ENCODE data around the gene FMN2.
"Not testable (repeated sequence)": the region's sequence is repeated elsewhere in the genome, so short reads cannot be mapped to it uniquely, and the experiment has no call there.

The FMN2 gene

GRCh38 chr1:240275219-240275618 lies 183.5 kb downstream of the FMN2 start:
- peak; percentile 99 for TF ChIP-seq ZNF146 (tag by site-specific recombination; IDR thresholded peaks at IDR 0.05)
- peak; percentile 89 for TF ChIP-seq ZNF580 (tag by site-specific recombination; IDR thresholded peaks at IDR 0.05)
- 0 out of 2 replicates have a peak, but pooled peaks have one; percentile 81 for TF ChIP-seq ZNF280D (tag by site-specific recombination; IDR thresholded peaks at IDR 0.05)
- TF ChIP-seq ZNF202 (tag by site-specific recombination; IDR thresholded peaks at IDR 0.05; ENCODE audit: borderline replicate concordance) = peak; percentile 20; the same call in 1 of the 2 replicates
- H3K4me3 ChIP-seq (ENCODE audit: low read depth, low read length); H3K36me3 ChIP-seq (ENCODE audit: control insufficient read depth in 2 of 2, insufficient read depth in 1 of 2, low read length in 2 of 2); H3K9me3 ChIP-seq (ENCODE audit: control insufficient read depth, insufficient read depth, low read depth, low read length); H3K27ac ChIP-seq (ENCODE audit: extremely low read depth, low read depth, low read length); CTCF ChIA-PET; H3K4me1 ChIP-seq (ENCODE audit: control insufficient read depth, insufficient read depth, low read length); POLR2A ChIA-PET: not testable (repeated sequence)

- peak; percentile 27; the same call in 1 of the 2 replicates for TF ChIP-seq ZNF10 (tag by site-specific recombination; IDR thresholded peaks at IDR 0.05)
- no peak for TF ChIP-seq ZFP37 (tag by site-specific recombination; IDR thresholded peaks at IDR 0.05)
- Histone ChIP-seq H3K4me1 (ENCODE audit: control insufficient read depth, insufficient read depth, low read length) (peaks cover 28% of the 10 kb centered on the region), H3K9me3 (ENCODE audit: control insufficient read depth, insufficient read depth, low read depth, low read length) (no peaks in the 10 kb centered on the region), H3K4me3 (ENCODE audit: low read depth, low read length) (no peak overlapping the region), H3K27ac (ENCODE audit: extremely low read depth, low read depth, low read length) (no peak overlapping the region), H3K36me3 (ENCODE audit: control insufficient read depth in 2 of 2, insufficient read depth in 1 of 2, low read length in 2 of 2) (no peaks in the 10 kb centered on the region)
- ChIA-PET POLR2A (no interaction called here), CTCF (no interaction called here)
Observed at GRCh38 chr1:240278082-240278481, 186.4 kb downstream of the FMN2 start.

GRCh38 chr1:240280560-240281322 lies 189.1 kb downstream of the FMN2 start:
- Histone ChIP-seq H3K4me3 (ENCODE audit: low read depth, low read length) (no peak overlapping the region), H3K4me1 (ENCODE audit: control insufficient read depth, insufficient read depth, low read length) (peaks cover 28% of the 10 kb centered on the region), H3K27ac (ENCODE audit: extremely low read depth, low read depth, low read length) (peak overlapping the region; percentile 68), H3K36me3 (ENCODE audit: control insufficient read depth in 2 of 2, insufficient read depth in 1 of 2, low read length in 2 of 2) (peaks cover 0 to 4% of the 10 kb centered on the region in 2 experiments; a peak in 1 of 3 replicates), H3K9me3 (ENCODE audit: control insufficient read depth, insufficient read depth, low read depth, low read length) (no peaks in the 10 kb centered on the region)
- POLR2A ChIA-PET = no interaction called here
- CTCF ChIA-PET = interaction anchor here (0.5 to 1.0 kb wide), 5 partner anchors 92 to 467 kb away, joined by 3 to 5 read pairs (median 4); no protein-coding TSS in a partner anchor
- TF ChIP-seq MYNN (tag by site-specific recombination; IDR thresholded peaks at IDR 0.05; ENCODE audit: borderline replicate concordance) = no peak
- peak; percentile 80 for TF ChIP-seq ZBTB48 (tag by site-specific recombination; IDR thresholded peaks at IDR 0.05)
- peak; percentile 92 for TF ChIP-seq ZXDB (tag by site-specific recombination; IDR thresholded peaks at IDR 0.05)
- no peak for TF ChIP-seq ZNF148 (tag by site-specific recombination; IDR thresholded peaks at IDR 0.05; ENCODE audit: borderline replicate concordance)
- TF ChIP-seq ZNF133 (tag by site-specific recombination; IDR thresholded peaks at IDR 0.05) = no peak
- TF ChIP-seq ZNF10 (tag by site-specific recombination; IDR thresholded peaks at IDR 0.05) = peak; percentile 35; the same call in 1 of the 2 replicates
- TF ChIP-seq ZNF580 (tag by site-specific recombination; IDR thresholded peaks at IDR 0.05) = peak; percentile 56; the same call in 1 of the 2 replicates
- TF ChIP-seq ZNF175 (tag by site-specific recombination; IDR thresholded peaks at IDR 0.05) = no peak
- TF ChIP-seq ZNF514 (tag by site-specific recombination; IDR thresholded peaks at IDR 0.05) = no peak
- no peak for TF ChIP-seq ZNF513 (tag by site-specific recombination; IDR thresholded peaks at IDR 0.05)
- 0 out of 2 replicates have a peak, but pooled peaks have one; percentile 23 for TF ChIP-seq ZNF549 (tag by site-specific recombination; IDR thresholded peaks at IDR 0.05)
- no peak for TF ChIP-seq ZNF174 (tag by site-specific recombination; IDR thresholded peaks at IDR 0.05)
- peak; percentile 69; the same call in 1 of the 2 replicates for TF ChIP-seq MZF1 (tag by site-specific recombination; IDR thresholded peaks at IDR 0.05; ENCODE audit: borderline replicate concordance)
- no peak for TF ChIP-seq ZBTB7A (tag by site-specific recombination; IDR thresholded peaks at IDR 0.05; ENCODE audit: low read depth)
- no peak for TF ChIP-seq SP2 (tag by site-specific recombination; IDR thresholded peaks at IDR 0.05)
- no peak for TF ChIP-seq YY1 (tag by site-specific recombination; IDR thresholded peaks at IDR 0.05)
- peak; percentile 51; the same call in 1 of the 2 replicates for TF ChIP-seq TCF7L2 (IDR thresholded peaks at IDR 0.05; ENCODE audit: borderline replicate concordance, low read depth, low read length)
- TF ChIP-seq ZNF324 (tag by site-specific recombination; IDR thresholded peaks at IDR 0.05) = no peak
- 0 out of 2 replicates have a peak, but pooled peaks have one; percentile 53 for TF ChIP-seq SCRT1 (tag by site-specific recombination; IDR thresholded peaks at IDR 0.05; ENCODE audit: borderline replicate concordance)
